ENCODE results near the gene TMX4.

Gene TMX4

GRCh38 chr20:8012724-8013123 is 6.8 kb downstream of the TMX4 start:
- no peak for DNase-seq

GRCh38 chr20:8008733-8009132 is 10.8 kb downstream of the TMX4 start:
- no peak for DNase-seq

- DNase-seq = no peak
These were observed 12.1 kb downstream of the TMX4 start for GRCh38 chr20:8007490-8007889.

GRCh38 chr20:8005575-8006366 is 13.8 kb downstream of the TMX4 start:
- DNase-seq = no peak

GRCh38 chr20:8005033-8005432 is 14.5 kb downstream of the TMX4 start:
- peak; percentile 74 for DNase-seq

- DNase-seq = no peak
These were observed 17.5 kb downstream of the TMX4 start for GRCh38 chr20:8002056-8002455.

- no peak for DNase-seq
These were observed 18.8 kb downstream of the TMX4 start for GRCh38 chr20:8000796-8001195.

- no peak for DNase-seq
These were observed 22.7 kb downstream of the TMX4 start for GRCh38 chr20:7996898-7997297.

- DNase-seq = no peak
These were observed 24.8 kb downstream of the TMX4 start for GRCh38 chr20:7994809-7995208.

- DNase-seq = peak; percentile 13
These were observed 25.9 kb downstream of the TMX4 start for GRCh38 chr20:7993703-7994102.

- DNase-seq = no peak
These were observed 26.3 kb downstream of the TMX4 start for GRCh38 chr20:7993238-7993637.

- no peak for DNase-seq
These were observed 29.2 kb downstream of the TMX4 start for GRCh38 chr20:7990385-7990784.

GRCh38 chr20:7989379-7989778 is 30.2 kb downstream of the TMX4 start:
- DNase-seq = no peak

- DNase-seq = no peak
These were observed 33.6 kb downstream of the TMX4 start for GRCh38 chr20:7985916-7986315.

- no peak for DNase-seq
These were observed 35.4 kb downstream of the TMX4 start for GRCh38 chr20:7984192-7984591.

- no peak for DNase-seq
These were observed 38.2 kb downstream of the TMX4 start for GRCh38 chr20:7981374-7981773.

- DNase-seq = peak; percentile 27
These were observed 39.1 kb downstream of the TMX4 start for GRCh38 chr20:7980332-7981046.

- no peak for DNase-seq
These were observed 41.9 kb downstream of the TMX4 start for GRCh38 chr20:7977709-7978108.

- DNase-seq = no peak
These were observed 43.6 kb downstream of the TMX4 start for GRCh38 chr20:7975851-7976414.

GRCh38 chr20:7974785-7975435 is 44.7 kb downstream of the TMX4 start:
- DNase-seq = no peak

- no peak for DNase-seq
These were observed 47.9 kb downstream of the TMX4 start for GRCh38 chr20:7971536-7972280.

GRCh38 chr20:7967199-7967844 is 52.2 kb downstream of the TMX4 start:
- no peak for DNase-seq

All from NCI-H2171 treated with DMSO at 0.1 percent for 48 hours (cell line).